Neutrophil (primary cell): ENCODE measurements around the gene UBE2J1.
"Not testable (repeated sequence)": the region's sequence is repeated elsewhere in the genome, so short reads cannot be mapped to it uniquely, and the experiment has no call there.

Source experiments
- H3K27ac ChIP-seq: fragments of 200-600 bp; sonication (generic); 2 replicates; pipeline ENCODE4 v1.5.1; 2016; ENCODE audit warnings: mild to moderate bottlenecking, moderate library complexity
- H3K27me3 ChIP-seq: fragments of 200-600 bp; sonication (generic); 2 replicates; pipeline ENCODE4 v1.6.0; 2016; ENCODE audit warnings: mild to moderate bottlenecking
- H3K36me3 ChIP-seq: fragments of 200-600 bp; sonication (generic); 2 replicates; pipeline ENCODE4 v1.5.1; 2017
- H3K4me1 ChIP-seq, 2 experiments: fragments of 200-600 bp in 1 of 2; sonication (generic) in 1 of 2; 1 replicate in 1 of 2; 2 replicates in 1 of 2; pipeline versions ENCODE4 v1.5.1 to v1.6.1; 2013 to 2016; ENCODE audit warnings: low read depth in 1 of 2, low read length in 1 of 2, mild to moderate bottlenecking in 1 of 2, moderate library complexity in 1 of 2; ENCODE audit not compliant: control insufficient read depth in 1 of 2, insufficient read depth in 1 of 2
- H3K4me3 ChIP-seq, 2 experiments: fragments of 200-600 bp in 1 of 2; sonication (generic) in 1 of 2; 1 replicate in 1 of 2; 2 replicates in 1 of 2; pipeline ENCODE4 v1.5.1; 2013 to 2016; ENCODE audit warnings: low read depth in 1 of 2, low read length in 1 of 2, mild to moderate bottlenecking in 1 of 2, moderate library complexity in 1 of 2
- H3K9me3 ChIP-seq: fragments of 200-600 bp; sonication (generic); 2 replicates; pipeline ENCODE4 v1.5.1; 2016
- TF ChIP-seq, protein P1 (sequence below): fragments of 200-600 bp; sonication (generic); IDR thresholded peaks from 2 replicates; pipeline ENCODE4 v1.5.1; 2016; ENCODE audit warnings: antibody characterized with exemption

UBE2J1 gene

DNA sequence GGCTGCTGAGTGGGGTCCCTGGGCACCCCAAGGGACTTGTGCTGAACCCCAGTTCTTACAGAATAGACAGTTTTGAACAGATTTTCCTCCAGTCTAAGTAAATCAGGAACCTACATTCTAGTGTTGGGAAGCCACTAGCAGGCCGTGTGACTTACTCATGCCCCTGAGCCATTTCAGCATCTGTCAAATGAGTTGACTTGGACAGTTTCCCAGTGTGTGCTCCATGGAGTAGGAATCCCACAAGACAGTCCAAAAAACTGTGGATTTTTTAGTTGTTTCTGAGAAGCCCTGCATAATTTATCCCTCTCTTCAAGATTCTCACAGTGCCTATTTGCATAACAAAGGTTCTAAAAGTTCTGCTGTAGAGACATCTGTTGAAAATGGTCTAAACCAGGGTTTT, 39.5 kb downstream of the UBE2J1 start:
- no peak overlapping the region for H3K27ac ChIP-seq

DNA sequence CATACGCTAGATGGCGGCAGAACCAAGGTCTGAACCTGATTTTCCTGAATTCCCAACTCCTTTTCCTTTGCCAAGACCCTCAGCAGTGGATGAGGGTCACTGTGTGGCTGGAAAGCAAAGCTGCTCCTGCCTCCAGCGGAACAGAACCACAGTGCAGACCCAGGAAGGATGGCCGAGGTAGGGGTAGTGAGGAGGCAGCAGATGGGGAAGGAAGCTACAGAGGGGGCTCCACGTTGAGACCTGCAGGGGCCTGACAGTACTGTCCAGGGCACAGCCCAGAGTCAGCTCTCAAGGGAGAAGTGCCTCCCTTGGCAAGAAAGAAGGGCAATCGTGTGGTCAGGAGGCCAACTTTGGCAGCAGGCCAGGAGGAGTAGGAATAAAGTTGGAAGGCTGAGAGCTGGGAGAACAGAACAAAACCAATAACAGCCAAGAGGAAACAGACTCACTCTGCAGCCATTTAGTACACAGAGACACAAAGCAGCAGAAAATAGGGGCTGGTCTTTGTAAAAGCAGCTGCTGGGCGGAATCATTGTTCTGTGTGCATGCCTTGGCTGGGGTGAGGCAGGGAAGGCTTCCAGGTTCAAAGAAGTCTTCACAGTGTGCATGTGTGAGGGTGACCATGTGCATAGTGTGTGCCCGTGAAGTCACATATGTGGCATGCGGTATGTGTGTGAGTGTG, 40.5 kb downstream of the UBE2J1 start:
- Histone ChIP-seq H3K27ac (no peak overlapping the region), H3K4me1 (peaks cover 36 to 40% of the 10 kb centered on the region in 2 experiments), H3K4me3 (no peak overlapping the region), H3K9me3 (no peaks in the 10 kb centered on the region), H3K36me3 (no peaks in the 10 kb centered on the region), H3K27me3 (no peaks in the 10 kb centered on the region)
- TF ChIP-seq, protein P1, sequence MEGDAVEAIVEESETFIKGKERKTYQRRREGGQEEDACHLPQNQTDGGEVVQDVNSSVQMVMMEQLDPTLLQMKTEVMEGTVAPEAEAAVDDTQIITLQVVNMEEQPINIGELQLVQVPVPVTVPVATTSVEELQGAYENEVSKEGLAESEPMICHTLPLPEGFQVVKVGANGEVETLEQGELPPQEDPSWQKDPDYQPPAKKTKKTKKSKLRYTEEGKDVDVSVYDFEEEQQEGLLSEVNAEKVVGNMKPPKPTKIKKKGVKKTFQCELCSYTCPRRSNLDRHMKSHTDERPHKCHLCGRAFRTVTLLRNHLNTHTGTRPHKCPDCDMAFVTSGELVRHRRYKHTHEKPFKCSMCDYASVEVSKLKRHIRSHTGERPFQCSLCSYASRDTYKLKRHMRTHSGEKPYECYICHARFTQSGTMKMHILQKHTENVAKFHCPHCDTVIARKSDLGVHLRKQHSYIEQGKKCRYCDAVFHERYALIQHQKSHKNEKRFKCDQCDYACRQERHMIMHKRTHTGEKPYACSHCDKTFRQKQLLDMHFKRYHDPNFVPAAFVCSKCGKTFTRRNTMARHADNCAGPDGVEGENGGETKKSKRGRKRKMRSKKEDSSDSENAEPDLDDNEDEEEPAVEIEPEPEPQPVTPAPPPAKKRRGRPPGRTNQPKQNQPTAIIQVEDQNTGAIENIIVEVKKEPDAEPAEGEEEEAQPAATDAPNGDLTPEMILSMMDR = no peak

More for the DNA sequence above, 39.5 kb downstream of the UBE2J1 start:
- TF ChIP-seq, protein P1 = no peak
- Histone ChIP-seq H3K36me3 (no peaks in the 10 kb centered on the region), H3K4me3 (no peak overlapping the region), H3K9me3 (no peaks in the 10 kb centered on the region), H3K4me1 (peaks cover 28 to 33% of the 10 kb centered on the region in 2 experiments), H3K27me3 (no peaks in the 10 kb centered on the region)

DNA sequence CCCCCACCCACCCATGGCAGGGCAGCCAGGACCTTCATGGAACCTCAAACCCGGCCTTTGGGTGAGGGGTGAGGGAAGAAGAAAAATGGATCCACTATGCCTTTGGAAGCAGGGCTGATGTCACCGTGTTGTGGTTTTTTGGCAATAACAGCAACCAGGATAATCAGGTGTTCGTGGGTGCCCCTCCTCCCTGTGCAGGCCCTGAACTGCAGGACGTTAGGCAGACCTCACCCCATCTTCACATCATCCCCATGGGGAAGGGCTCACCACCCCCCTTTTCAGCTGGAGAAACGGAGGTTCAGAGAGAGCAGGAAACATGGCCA, 41.0 kb downstream of the UBE2J1 start:
- peaks cover 36 to 40% of the 10 kb centered on the region in 2 experiments for H3K4me1 ChIP-seq
- H3K27me3 ChIP-seq = no peaks in the 10 kb centered on the region
- no peak overlapping the region for H3K27ac ChIP-seq
- no peak overlapping the region for H3K4me3 ChIP-seq
- no peaks in the 10 kb centered on the region for H3K9me3 ChIP-seq
- no peaks in the 10 kb centered on the region for H3K36me3 ChIP-seq
- TF ChIP-seq, protein P1 = no peak

DNA sequence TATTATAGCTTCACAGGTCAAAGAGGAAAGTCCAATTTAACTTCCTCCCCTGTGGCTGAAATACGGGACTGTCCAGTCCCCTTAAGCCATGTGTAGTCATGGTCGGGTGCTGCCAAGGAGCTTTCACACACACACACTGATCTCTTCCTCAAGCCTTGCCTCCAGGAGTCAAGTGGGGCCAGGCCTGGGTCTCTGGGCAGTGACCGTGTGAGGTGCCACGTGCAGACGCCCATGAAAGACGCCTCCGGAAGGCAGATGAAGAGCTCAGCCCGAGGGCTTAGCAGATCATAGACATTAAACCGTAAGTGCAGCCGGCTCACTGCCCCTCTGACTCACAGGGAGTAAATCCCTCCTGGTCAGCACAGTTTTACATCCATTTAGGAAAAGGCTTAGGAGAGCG, 41.6 kb downstream of the UBE2J1 start:
- Histone ChIP-seq H3K27me3 (no peaks in the 10 kb centered on the region), H3K4me3 (no peak overlapping the region), H3K9me3 (no peaks in the 10 kb centered on the region), H3K4me1 (peaks cover 36 to 40% of the 10 kb centered on the region in 2 experiments), H3K36me3 (no peaks in the 10 kb centered on the region), H3K27ac (no peak overlapping the region)
- TF ChIP-seq, protein P1 = no peak

DNA sequence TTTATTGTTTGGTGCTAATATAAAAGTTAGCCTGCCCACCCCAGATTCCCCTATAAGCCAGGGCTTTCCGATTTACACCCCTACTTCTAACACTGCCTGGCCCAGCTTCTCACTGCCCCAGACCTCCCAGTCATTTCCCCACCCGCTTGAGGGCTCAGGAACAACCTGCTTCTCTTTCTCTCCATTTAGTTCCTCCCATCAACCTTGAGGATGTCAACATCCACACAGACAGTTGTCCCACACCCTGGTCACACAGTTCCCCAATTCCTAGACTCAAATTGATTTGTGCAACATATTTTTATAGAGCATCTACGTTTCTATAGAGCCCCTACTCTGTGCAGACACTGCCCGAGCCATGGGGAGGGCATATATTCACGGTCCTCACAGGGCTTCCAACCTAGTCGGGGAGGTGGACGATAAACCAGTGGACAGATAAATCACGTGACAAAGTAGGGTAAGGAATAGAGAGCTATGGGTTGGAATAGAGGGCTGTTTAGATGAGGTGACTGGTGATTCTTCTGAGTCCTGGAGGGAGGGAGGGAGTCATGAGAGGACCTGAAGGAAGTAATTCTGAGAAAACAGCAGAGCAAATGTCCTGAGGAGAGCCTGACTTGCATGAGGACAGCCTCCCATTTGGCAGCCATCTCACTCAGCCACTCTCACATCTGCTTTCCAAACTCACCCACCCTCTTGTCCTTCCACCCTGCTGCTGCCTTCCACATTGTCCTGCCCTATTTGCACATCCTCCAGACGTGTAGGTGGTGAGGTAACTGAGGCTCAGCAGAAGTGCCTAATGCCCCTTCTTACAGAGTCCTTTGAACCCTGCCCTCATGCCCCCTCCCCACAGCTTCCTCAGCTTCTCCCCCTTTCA, 43.8 kb downstream of the UBE2J1 start:
- Histone ChIP-seq H3K27me3 (no peaks in the 10 kb centered on the region), H3K9me3 (no peaks in the 10 kb centered on the region), H3K36me3 (no peaks in the 10 kb centered on the region), H3K27ac (peak overlapping the region; percentile 56), H3K4me1 (peaks cover 36 to 40% of the 10 kb centered on the region in 2 experiments), H3K4me3 (peak overlapping the region in 1 of 2 experiments; percentile 3)
- TF ChIP-seq, protein P1 = no peak

DNA sequence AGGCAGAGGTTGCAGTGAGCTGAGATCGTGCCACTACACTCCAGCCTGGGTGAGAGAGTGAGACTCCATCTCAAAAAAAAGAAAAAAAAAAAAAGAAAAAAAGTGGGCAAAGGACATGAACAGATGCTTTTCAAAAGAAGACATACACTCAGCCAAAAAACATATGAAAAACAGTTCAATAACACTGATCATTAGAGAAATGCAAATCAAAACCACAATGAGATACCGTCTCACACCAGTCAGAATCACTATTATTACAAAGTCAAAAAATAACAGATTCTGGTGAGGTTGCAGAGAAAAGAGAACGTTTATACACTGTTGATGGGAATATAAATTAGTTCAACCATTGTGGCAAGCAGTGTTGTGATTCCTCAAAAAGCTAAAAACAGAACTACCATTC, 48.0 kb downstream of the UBE2J1 start:
- not testable (repeated sequence) for H3K36me3 ChIP-seq, H3K4me3 ChIP-seq
- H3K4me1 ChIP-seq = peaks cover 20 to 23% of the 10 kb centered on the region in 2 experiments

More for the DNA sequence above, 48.0 kb downstream of the UBE2J1 start:
- not testable (repeated sequence) for H3K9me3 ChIP-seq, H3K27ac ChIP-seq, H3K27me3 ChIP-seq
